ENCODE results near the gene EIPR1.

The EIPR1 gene

DNA sequence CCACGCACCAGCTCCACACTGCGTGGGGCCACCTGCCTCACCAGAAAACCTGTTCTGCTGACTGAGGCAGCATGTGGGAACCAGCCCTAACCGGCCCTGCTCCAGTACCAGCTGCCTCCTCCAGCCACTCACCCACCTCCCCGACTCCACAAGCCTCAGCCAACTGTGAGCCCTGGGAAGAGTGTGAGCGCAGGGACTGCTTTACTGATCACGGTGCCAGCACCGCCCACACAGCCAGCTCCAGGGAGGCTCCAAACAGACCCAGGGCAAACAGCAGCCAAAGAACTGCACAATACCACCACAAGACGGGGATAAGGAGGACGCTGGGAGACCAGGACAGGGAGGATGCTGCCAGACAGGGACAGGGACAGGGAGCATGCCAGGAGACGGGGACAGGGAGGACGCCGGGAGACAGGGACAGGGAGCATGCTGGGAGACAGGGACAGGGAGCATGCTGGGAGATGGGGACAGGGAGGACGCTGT is 28.4 kb downstream of the EIPR1 start:
- no peak overlapping the region for H3K4me3 ChIP-seq (ENCODE audit: low read depth, low read length)
- H4K8ac ChIP-seq (ENCODE audit: low read depth, low read length): no peak overlapping the region
- H3K23ac ChIP-seq (ENCODE audit: low read length): peak overlapping the region; percentile 17
- H3K27me3 ChIP-seq (ENCODE audit: insufficient read depth, low read length): no peaks in the 10 kb centered on the region
- no peak overlapping the region for H2BK5ac ChIP-seq (ENCODE audit: low read depth, low read length, poor library complexity)
- no peak overlapping the region for H3K14ac ChIP-seq (ENCODE audit: low read length)
- no peak overlapping the region for H3K4me2 ChIP-seq (ENCODE audit: low read length)
- H3K9me3 ChIP-seq (ENCODE audit: insufficient read depth, low read depth, low read length): peaks cover 6% of the 10 kb centered on the region
- no peak overlapping the region for H4K12ac ChIP-seq (ENCODE audit: low read depth, low read length)
- H2AFZ ChIP-seq (ENCODE audit: insufficient read depth, low read length, poor library complexity): no peak overlapping the region
- H2AK5ac ChIP-seq (ENCODE audit: low read length): no peak overlapping the region
- no peaks in the 10 kb centered on the region for H3K79me2 ChIP-seq (ENCODE audit: control insufficient read depth, insufficient read depth, low read length, poor library complexity)
- H3K4me1 ChIP-seq (ENCODE audit: control insufficient read depth in 1 of 2, insufficient read depth in 2 of 2, low read length in 2 of 2): peaks cover 0 to 3% of the 10 kb centered on the region in 2 experiments
- no peak overlapping the region for H2BK12ac ChIP-seq (ENCODE audit: low read length)
- no peak overlapping the region for H3K9ac ChIP-seq (ENCODE audit: low read length)
- H3K18ac ChIP-seq (ENCODE audit: low read length): no peak overlapping the region
- no CpG with 5 or more reads among the region's 13 CpGs for whole genome bisulfite sequencing (ENCODE audit: extremely low coverage, insufficient coverage, insufficient read length)
- H2BK120ac ChIP-seq (ENCODE audit: insufficient read depth, low read length, poor library complexity): no peak overlapping the region
- no peak for DNase-seq
- no peaks in the 10 kb centered on the region for H3K79me1 ChIP-seq (ENCODE audit: low read length)
- no peak overlapping the region for H4K91ac ChIP-seq (ENCODE audit: low read depth, low read length)
- no peak overlapping the region for H3K4ac ChIP-seq (ENCODE audit: low read depth, low read length)
- H3K27ac ChIP-seq (ENCODE audit: low read depth, low read length): no peak overlapping the region
- H3K36me3 ChIP-seq (ENCODE audit: control insufficient read depth in 1 of 2, insufficient read depth in 2 of 2, low read length in 2 of 2): peaks cover 5 to 9% of the 10 kb centered on the region in 2 experiments

DNA sequence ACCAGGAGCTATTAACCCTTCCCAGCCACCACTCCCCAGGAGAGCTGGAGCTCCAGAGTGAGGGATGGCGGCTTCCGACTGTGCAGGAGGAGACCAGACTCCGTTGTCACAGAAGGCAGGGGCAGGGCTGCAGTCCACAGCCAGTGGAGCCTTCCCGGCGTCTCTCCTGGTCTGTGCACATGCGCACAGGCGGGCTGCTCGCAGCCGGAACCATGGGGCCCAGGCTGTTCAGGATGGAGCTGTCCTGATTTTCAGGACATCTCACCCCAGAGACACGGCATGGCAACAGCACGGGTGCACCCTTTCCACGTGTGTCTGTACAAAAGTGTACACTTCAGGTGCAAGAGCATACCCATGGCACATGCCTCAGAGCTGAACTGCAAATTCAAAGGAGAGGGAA is 28.9 kb downstream of the EIPR1 start:
- no peak overlapping the region for H3K4me3 ChIP-seq (ENCODE audit: low read depth, low read length)
- peaks cover 6% of the 10 kb centered on the region for H3K9me3 ChIP-seq (ENCODE audit: insufficient read depth, low read depth, low read length)
- H3K27me3 ChIP-seq (ENCODE audit: insufficient read depth, low read length): no peaks in the 10 kb centered on the region
- H2AFZ ChIP-seq (ENCODE audit: insufficient read depth, low read length, poor library complexity): no peak overlapping the region
- no peak overlapping the region for H2AK5ac ChIP-seq (ENCODE audit: low read length)
- H3K18ac ChIP-seq (ENCODE audit: low read length): no peak overlapping the region
- H3K4me1 ChIP-seq (ENCODE audit: control insufficient read depth in 1 of 2, insufficient read depth in 2 of 2, low read length in 2 of 2): peaks cover 0 to 3% of the 10 kb centered on the region in 2 experiments
- H4K91ac ChIP-seq (ENCODE audit: low read depth, low read length): no peak overlapping the region
- no CpG with 5 or more reads among the region's 12 CpGs for WGBS (ENCODE audit: extremely low coverage, insufficient coverage, insufficient read length)
- no peak overlapping the region for H2BK5ac ChIP-seq (ENCODE audit: low read depth, low read length, poor library complexity)
- H4K8ac ChIP-seq (ENCODE audit: low read depth, low read length): no peak overlapping the region
- peaks cover 3 to 7% of the 10 kb centered on the region in 2 experiments for H3K36me3 ChIP-seq (ENCODE audit: control insufficient read depth in 1 of 2, insufficient read depth in 2 of 2, low read length in 2 of 2)
- H3K79me1 ChIP-seq (ENCODE audit: low read length): no peaks in the 10 kb centered on the region
- no peak overlapping the region for H4K12ac ChIP-seq (ENCODE audit: low read depth, low read length)
- H3K27ac ChIP-seq (ENCODE audit: low read depth, low read length): no peak overlapping the region
- no peak overlapping the region for H3K14ac ChIP-seq (ENCODE audit: low read length)
- no peaks in the 10 kb centered on the region for H3K79me2 ChIP-seq (ENCODE audit: control insufficient read depth, insufficient read depth, low read length, poor library complexity)
- no peak overlapping the region for H3K23ac ChIP-seq (ENCODE audit: low read length)
- H3K9ac ChIP-seq (ENCODE audit: low read length): no peak overlapping the region
- H3K4ac ChIP-seq (ENCODE audit: low read depth, low read length): no peak overlapping the region
- H2BK12ac ChIP-seq (ENCODE audit: low read length): no peak overlapping the region
- no peak overlapping the region for H3K4me2 ChIP-seq (ENCODE audit: low read length)
- H2BK120ac ChIP-seq (ENCODE audit: insufficient read depth, low read length, poor library complexity): no peak overlapping the region
- DNase-seq: no peak

DNA sequence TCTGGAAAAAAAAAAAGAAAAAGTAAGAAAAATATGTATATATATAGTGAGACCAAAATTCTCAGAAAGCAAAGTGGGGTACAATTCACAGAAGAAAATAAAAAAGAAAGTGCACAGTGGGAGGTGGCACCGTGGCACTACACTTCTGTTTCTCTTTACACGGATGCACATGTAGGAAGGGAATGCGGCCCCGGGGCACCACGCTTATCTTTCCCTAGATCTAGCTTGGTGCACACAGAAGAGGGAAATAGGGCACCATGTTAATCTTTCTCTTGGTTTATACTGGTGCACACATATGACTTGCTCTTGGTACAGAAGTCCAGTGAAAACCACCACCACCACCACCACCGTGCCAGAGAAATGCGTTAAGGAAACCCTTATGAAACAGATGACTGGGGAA is 32.0 kb downstream of the EIPR1 start:
- Histone ChIP-seq H3K4me1 (ENCODE audit: control insufficient read depth in 1 of 2, insufficient read depth in 2 of 2, low read length in 2 of 2) (peaks cover 0 to 3% of the 10 kb centered on the region in 2 experiments), H2AK5ac (ENCODE audit: low read length) (no peak overlapping the region), H3K79me1 (ENCODE audit: low read length) (no peaks in the 10 kb centered on the region), H3K4me3 (ENCODE audit: low read depth, low read length) (no peak overlapping the region), H3K79me2 (ENCODE audit: control insufficient read depth, insufficient read depth, low read length, poor library complexity) (no peaks in the 10 kb centered on the region), H2AFZ (ENCODE audit: insufficient read depth, low read length, poor library complexity) (no peak overlapping the region), H3K27me3 (ENCODE audit: insufficient read depth, low read length) (no peaks in the 10 kb centered on the region), H3K23ac (ENCODE audit: low read length) (no peak overlapping the region), H3K4ac (ENCODE audit: low read depth, low read length) (no peak overlapping the region), H3K9ac (ENCODE audit: low read length) (no peak overlapping the region), H3K36me3 (ENCODE audit: control insufficient read depth in 1 of 2, insufficient read depth in 2 of 2, low read length in 2 of 2) (peaks cover 2 to 10% of the 10 kb centered on the region in 2 experiments), H2BK5ac (ENCODE audit: low read depth, low read length, poor library complexity) (no peak overlapping the region), H2BK12ac (ENCODE audit: low read length) (no peak overlapping the region), H4K91ac (ENCODE audit: low read depth, low read length) (no peak overlapping the region), H4K8ac (ENCODE audit: low read depth, low read length) (no peak overlapping the region), H3K18ac (ENCODE audit: low read length) (no peak overlapping the region), H4K12ac (ENCODE audit: low read depth, low read length) (no peak overlapping the region), H3K9me3 (ENCODE audit: insufficient read depth, low read depth, low read length) (peaks cover 8% of the 10 kb centered on the region), H3K27ac (ENCODE audit: low read depth, low read length) (no peak overlapping the region), H2BK120ac (ENCODE audit: insufficient read depth, low read length, poor library complexity) (no peak overlapping the region), H3K4me2 (ENCODE audit: low read length) (no peak overlapping the region), H3K14ac (ENCODE audit: low read length) (no peak overlapping the region)
- WGBS (ENCODE audit: extremely low coverage, insufficient coverage, insufficient read length): no CpG with 5 or more reads among the region's 7 CpGs
- DNase-seq: peak in 1 of 2 donors; percentile 38

DNA sequence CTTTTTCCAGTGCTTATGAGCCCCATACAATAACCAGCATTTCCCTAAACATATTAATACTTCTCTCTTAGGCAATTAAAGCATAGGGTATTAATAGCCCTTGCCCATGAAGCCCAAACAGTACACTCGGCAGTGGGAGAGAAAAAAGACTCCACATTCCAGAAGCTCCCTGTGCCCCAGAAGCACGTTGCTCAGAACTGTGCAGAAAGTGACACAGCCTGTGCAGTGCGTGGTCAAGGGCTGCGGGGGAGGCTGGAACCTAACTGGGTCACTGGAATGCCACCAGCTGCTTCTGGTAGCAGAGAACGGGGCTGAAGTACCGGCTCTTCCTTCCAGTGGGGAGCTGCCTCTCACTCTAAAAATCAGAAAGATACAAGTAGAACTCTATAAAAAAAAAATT is 32.7 kb downstream of the EIPR1 start:
- no peak overlapping the region for H2AFZ ChIP-seq (ENCODE audit: insufficient read depth, low read length, poor library complexity)
- no peak overlapping the region for H4K8ac ChIP-seq (ENCODE audit: low read depth, low read length)
- no peak overlapping the region for H3K14ac ChIP-seq (ENCODE audit: low read length)
- no CpG with 5 or more reads among the region's 6 CpGs for WGBS (ENCODE audit: extremely low coverage, insufficient coverage, insufficient read length)
- H3K23ac ChIP-seq (ENCODE audit: low read length): no peak overlapping the region
- no peak overlapping the region for H2BK120ac ChIP-seq (ENCODE audit: insufficient read depth, low read length, poor library complexity)
- H3K36me3 ChIP-seq (ENCODE audit: control insufficient read depth in 1 of 2, insufficient read depth in 2 of 2, low read length in 2 of 2): peaks cover 2 to 10% of the 10 kb centered on the region in 2 experiments
- H3K79me1 ChIP-seq (ENCODE audit: low read length): no peaks in the 10 kb centered on the region
- no peaks in the 10 kb centered on the region for H3K79me2 ChIP-seq (ENCODE audit: control insufficient read depth, insufficient read depth, low read length, poor library complexity)
- H3K4me3 ChIP-seq (ENCODE audit: low read depth, low read length): no peak overlapping the region
- H3K9ac ChIP-seq (ENCODE audit: low read length): no peak overlapping the region
- peaks cover 8% of the 10 kb centered on the region for H3K9me3 ChIP-seq (ENCODE audit: insufficient read depth, low read depth, low read length)
- peaks cover 0 to 3% of the 10 kb centered on the region in 2 experiments for H3K4me1 ChIP-seq (ENCODE audit: control insufficient read depth in 1 of 2, insufficient read depth in 2 of 2, low read length in 2 of 2)
- H2BK12ac ChIP-seq (ENCODE audit: low read length): no peak overlapping the region
- H3K4me2 ChIP-seq (ENCODE audit: low read length): no peak overlapping the region
- no peak overlapping the region for H3K27ac ChIP-seq (ENCODE audit: low read depth, low read length)
- no peak overlapping the region for H4K91ac ChIP-seq (ENCODE audit: low read depth, low read length)
- H2BK5ac ChIP-seq (ENCODE audit: low read depth, low read length, poor library complexity): no peak overlapping the region
- H4K12ac ChIP-seq (ENCODE audit: low read depth, low read length): no peak overlapping the region
- DNase-seq: no peak
- no peaks in the 10 kb centered on the region for H3K27me3 ChIP-seq (ENCODE audit: insufficient read depth, low read length)
- no peak overlapping the region for H3K18ac ChIP-seq (ENCODE audit: low read length)
- H2AK5ac ChIP-seq (ENCODE audit: low read length): no peak overlapping the region
- H3K4ac ChIP-seq (ENCODE audit: low read depth, low read length): no peak overlapping the region
